Stimulated activated CD4-positive, alpha-beta T cell treated with anti-CD3 and anti-CD28 coated beads, Interleukin-2, amount 100 ng/mL, for 4 hours (primary cell): ENCODE results near the gene CRMP1.

Experiments used
- DNase-seq: peaks from one replicate; pipeline ENCODE4 v3.0.0-alpha.2; 2020; ENCODE audit warnings: low read depth

The CRMP1 gene

DNA sequence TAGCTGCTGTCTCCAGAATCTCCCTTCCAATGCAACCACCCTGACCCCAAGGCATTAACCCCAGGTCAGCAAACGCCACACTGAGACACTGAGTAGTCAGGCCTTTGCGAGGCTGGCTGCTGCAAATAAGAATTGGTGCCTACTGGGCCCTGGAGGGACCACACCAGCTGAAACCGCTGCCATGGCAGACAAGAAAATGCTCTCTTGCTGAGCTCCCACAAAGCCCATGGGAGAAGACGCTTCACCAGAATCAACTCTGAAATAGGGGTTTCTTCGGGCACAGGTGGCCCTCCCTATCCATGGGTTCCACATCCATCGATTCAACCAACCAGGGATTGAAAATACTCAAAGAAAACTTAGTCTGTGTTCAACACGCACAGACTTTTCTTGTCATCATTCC is 26.7 kb upstream of the CRMP1 start:
- no peak for DNase-seq

DNA sequence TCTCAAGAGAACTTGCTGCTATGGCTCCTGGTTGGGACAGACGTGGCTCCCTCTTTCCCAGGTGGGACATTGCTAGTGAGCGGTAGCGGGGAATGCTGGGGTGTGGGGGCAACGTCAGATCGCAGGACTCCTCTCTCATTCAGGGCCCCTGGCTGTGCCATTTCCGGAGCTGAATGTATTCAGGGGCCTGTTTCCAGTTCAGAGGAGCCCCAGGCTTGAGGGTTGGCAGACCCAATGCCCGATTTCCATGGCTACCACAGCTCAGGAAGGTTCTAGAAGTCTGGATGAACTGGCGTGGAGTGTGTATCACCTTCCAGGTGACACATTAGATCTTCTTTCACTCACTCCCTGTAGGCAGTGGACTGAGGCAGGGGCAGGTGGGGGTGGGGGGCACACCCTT is 26.2 kb upstream of the CRMP1 start:
- DNase-seq = no peak

DNA sequence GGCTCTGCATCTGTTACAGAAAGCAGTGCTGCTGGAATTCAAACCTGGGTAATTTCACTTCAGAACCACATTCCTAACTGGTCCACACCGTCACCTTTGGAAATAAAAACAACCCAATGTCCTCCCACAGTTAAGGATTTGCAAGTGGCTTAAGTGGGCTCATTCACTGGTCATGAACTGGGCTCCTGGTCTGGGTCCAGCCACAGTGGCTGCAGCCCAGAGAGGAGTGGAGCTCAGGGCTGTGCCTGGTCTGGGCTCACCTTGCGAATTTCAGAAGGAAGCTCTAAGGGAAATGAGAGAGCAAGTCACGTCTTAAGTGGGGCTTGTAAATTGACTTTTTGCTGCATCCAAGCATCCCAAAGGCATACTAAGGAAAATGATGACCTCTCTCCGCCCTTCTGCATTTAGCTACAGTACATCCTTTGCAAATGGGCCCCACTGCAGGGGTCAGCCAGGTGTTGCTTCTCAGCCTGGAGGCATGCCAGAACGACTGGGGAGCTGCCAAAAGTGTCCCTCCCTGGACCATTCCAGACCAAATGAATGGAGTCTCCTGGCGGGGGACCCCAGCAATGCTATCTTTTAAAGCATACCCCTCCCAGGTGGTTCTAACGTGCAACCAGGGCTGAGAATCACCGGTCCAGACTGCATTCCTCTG is 25.6 kb upstream of the CRMP1 start:
- no peak for DNase-seq

DNA sequence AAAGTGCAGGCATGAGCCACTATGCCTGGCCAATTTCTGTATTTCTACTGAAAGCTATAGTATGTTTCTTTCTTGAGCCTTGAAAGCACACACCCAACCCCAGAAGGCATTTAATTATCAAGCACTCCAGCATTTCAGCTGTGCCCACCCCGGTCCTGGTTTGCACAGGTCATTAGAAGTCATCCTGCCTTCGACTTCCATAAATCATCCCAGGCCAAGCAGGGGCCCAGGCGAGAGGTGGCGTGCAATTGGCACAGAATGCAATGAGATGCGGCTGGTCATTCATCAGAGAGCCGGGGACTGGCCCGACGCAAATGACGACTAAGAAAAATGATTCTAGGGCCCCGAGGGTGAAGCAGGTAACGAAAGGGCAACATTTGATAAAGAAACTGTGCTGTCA is 24.8 kb upstream of the CRMP1 start:
- no peak for DNase-seq

DNA sequence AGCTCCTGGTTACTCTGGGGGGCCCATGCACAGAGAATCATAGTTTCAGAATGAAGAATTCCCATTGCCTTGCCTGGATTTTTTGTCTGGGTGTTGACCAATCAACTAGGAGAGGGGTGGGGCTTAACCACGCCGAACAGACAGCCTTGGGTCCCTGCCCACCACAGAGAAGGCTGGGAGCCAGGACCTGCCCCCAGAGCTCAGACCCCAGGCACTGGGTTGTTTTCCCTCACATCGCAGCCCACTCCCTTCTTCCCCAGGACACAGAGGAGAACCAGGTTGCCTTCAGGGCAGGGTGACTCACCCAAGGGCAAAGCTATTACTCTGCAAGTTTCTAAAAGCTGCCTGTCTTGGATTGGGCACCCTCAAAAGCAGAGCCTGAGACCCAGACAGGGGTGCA is 23.3 kb upstream of the CRMP1 start:
- DNase-seq = no peak

DNA sequence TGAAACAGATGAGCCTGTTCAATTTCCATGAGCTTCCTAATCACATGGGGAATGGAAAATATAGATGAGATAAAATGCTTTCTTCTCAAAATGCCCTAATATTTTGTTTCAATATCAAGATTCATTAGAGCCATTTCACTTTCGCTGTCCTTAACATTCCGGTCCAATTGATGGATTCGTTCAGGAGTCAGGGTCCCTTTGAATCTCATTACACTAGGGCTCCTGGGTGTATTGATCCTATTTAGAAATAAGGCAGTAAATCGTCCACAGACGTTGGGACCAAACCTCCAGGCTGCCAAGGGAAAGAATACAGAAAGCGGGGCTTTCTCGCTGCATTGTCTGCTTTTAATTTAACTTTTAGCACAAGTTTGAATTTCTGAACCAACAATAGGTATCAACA is 20.6 kb upstream of the CRMP1 start:
- DNase-seq = no peak

DNA sequence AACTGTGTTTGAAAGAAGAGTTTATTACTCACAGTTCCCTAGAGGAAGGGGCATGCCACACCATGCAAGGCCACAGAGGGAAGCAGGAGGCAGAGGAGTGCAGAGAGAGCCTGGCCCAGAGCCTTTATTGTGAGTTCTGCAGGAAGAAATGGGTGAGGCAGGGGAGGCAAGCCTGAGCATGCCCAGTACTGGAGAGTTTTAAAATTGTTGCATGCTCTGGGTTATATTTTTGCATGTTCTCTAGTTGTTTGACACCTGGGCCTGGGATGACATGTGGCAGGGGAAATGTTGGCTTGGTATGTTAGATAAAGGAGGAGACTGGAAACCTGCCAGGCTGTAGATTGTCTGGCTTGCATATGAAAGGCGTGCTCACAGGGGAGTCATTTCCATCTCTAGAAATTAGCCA is 19.7 kb upstream of the CRMP1 start:
- no peak for DNase-seq

DNA sequence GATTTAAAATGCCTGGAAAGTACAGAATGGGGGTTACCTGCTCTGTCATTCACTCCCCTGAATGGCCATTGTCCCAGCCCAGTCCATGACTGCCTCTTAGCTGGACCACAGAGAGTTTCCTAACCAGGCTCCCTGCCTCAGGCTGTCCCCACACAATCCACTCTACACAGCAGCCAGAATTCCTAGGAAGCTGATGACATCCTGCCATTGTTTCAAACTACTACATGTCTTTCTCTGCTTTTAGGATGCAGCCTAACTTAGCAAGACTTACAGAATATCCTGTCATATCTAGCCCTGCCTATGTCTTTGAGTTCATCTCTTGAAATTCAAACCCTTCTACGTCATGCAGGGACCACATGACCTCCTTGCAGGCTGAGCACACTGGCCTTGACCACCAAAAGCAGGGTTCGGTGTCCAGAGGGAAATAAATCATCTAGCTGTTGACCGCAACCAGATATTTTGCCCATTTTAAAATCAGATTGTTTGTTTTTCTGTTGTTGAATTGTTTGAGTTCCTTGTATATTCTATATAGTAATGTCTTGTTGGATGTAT is 16.1 kb upstream of the CRMP1 start:
- DNase-seq = no peak

DNA sequence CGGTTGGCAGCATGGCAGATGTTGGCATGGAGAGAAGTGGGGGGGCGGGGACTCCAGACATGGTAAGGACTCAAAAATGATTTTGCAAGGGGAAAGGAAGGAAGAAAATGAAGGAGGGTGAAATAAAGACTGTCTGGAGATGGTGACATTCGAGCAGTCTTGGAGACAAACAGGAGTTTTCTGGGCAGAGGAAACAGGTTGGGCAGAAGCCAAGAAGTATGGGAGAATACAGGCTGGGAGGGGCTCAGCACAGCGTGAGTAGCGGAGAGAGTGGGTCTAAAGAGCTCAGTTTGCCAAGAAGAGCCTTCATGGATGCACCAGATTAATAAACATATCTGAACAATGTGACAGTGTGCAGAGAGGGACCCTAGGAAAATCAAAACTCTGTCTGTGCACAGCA is 13.3 kb upstream of the CRMP1 start:
- no peak for DNase-seq

DNA sequence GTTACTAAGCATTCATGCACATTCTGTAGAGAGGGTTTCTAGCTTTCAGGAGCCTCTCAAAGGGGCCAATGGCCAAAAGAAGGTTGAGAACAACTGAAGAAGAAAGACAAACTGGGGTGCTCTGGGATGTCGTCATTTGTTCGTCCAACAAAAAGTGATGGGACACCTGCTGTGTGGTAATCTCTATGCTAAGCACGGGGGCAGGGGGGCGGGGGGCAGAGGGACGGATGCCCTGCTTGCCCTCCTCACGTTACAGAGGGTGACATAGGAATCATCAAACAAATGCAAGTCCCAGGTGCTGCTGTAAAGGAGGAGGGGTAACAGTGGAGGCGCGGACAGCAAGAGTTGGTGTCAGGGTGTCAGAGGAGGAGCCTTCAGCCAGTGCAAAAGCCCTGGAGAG is 12.8 kb upstream of the CRMP1 start:
- no peak for DNase-seq

DNA sequence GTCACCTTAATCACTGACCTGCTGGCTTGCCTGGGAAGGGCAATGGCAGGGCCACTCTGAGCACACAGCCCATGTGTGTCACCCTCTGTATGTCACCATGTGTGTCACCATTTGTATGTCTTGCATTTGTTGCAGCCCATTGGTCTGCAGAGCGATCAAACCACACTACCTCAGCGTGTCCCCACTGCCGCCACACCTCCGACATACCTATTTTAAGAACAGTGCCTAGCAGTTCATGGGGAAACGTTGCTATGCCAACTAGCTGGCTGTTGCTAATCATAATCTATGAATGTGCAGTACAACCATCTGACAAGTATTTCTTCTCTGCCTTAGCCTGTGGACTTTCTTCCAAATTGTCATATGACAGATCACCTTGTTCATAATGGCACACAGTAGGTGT is 8.0 kb upstream of the CRMP1 start:
- no peak for DNase-seq

DNA sequence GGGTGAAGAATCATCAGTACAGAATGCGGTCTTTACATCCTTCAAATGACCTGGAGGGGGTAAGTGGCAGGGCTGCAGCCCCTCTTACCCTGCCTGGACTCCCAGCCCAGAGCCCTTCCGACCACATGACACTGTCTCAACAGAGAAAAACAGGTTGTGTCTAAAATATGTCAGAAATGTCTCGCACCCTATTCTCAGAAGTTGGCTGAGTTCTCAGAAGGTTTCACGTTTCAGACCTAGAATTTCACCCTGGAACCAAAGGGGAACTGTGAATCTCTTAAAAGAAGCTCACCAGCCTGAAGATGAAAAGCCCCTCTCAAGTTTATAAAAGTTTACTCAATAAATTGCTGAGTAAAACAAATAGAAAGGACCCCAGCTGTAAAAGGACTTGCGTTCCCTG is 7.0 kb upstream of the CRMP1 start:
- no peak for DNase-seq

DNA sequence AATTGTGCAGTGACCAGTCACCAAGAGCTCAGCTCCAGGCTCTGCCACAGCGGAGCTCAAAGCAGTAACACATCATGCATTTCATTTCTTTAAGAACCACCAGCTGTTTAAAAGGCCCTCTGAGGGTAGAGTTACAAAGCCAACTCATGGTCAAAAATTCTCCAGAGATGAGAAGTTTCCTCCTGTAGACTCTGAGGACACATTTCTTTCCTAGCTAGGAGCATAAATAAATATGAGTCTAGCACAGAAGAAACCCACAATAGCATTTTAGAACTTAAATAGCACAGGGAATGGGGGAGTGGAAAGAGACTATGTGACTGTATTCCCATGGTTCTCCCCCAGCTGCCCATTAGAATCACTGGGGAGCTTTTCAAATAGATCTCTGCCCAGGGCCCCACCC is 6.5 kb upstream of the CRMP1 start:
- DNase-seq = no peak

DNA sequence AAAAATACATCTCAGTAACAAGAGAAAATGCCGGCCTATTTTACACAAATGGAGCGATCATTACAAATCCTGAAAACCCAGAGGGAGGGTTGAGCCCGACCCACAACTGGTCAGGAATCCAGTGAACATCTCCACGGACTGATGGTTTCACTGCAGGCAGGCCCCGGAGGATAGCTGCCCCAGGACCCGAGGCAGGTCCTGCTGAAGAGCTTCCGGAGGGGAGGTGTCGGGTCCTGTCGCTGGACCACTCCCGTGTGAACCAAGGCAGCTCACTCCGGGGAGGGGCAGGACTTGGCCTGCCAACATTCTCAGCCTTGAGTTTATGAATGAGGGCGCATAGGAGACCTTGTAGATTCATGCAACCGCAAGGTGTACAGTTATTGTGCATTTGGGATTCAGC is 4.8 kb upstream of the CRMP1 start:
- no peak for DNase-seq

DNA sequence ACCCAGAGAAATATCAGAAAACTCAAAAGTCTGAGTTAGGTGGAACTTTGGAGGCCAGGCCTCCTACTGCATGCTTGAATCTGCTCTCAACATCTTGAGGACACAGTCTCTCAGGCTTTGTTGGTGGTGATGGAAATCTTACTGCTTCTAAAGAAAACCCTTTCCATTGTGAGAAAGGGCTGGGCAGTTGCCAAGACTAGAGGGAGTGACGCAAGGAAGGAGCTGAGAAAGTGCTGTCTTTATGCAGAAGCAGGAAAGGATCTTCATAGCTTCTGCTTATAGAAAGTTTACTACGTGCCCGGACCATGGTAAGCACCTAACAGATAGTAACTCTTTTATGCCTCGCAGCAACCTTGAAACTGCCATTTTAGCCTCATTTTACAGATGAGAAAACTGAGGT is 2.4 kb upstream of the CRMP1 start:
- DNase-seq = no peak

DNA sequence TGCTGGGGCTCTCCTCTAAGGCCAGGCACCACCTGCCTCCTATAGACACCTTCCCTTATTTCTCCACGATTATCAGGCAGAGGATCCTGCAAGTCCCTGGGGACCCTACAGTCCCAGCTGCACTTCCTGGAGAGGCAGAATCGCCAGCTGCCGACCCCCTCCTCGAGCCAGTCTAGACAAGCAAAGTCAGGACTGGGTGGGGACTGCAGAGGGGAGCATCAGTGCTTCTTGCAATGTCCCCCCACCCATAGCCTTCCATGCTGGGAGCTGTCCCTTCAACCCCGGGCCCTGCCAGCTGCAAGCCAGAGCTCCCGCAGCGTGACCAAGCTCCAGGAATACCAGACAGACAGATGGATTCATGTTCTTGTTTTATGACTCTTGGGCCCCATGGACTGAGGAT is 1.4 kb upstream of the CRMP1 start:
- DNase-seq = no peak

DNA sequence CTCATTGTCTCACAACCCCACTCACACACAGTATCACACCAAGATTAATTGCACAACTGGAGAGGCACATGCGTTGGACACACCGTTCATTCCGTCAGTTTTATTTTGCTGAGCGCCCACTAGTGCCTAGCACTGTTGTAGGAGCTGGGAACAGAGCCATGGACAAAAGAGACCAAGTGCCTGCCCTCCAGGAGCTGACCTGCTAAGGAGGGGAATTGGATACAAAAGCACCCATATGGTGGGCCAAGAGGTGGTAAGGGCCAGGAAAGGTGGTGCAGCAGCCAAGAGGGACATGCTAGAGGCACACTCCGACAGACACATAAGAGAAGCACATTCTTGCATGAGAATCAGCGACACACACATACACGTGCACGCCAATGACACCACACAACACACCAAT is 705 bp upstream of the CRMP1 start:
- no peak for DNase-seq

DNA sequence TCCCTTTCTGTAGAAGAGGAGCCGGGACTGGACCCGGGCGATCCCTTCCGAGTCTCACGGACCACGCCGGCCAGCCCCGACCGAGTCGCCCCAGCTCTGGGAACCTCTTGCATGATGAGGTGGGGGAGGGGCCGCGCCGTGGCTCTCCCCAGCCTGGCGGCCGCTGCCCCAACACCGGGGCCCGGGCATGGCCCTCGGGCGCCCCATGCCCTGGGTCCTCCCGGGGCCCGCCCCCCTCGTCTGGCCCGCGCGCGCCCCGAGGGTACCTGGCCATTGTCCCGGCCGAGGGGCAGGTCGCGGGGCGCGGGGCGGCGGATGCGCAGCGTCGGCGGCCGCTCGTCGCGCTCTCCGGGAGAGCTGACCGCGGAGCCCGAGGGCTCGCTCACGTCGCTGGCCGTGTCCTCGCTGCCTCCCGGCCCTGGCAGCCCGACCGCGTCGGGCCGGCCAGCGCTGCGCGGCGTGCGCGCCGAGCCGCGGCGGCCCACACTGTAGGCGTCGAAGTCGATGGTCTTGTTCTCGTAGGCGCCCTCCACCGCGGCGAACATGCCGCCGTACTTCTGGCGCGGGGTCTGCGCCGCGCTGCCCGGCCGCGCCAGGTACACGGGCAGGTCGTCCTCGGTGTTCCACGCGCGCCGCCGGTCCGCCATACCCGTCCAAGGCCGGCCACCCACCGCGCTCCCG is 423 bp downstream of the CRMP1 start:
- no peak for DNase-seq

DNA sequence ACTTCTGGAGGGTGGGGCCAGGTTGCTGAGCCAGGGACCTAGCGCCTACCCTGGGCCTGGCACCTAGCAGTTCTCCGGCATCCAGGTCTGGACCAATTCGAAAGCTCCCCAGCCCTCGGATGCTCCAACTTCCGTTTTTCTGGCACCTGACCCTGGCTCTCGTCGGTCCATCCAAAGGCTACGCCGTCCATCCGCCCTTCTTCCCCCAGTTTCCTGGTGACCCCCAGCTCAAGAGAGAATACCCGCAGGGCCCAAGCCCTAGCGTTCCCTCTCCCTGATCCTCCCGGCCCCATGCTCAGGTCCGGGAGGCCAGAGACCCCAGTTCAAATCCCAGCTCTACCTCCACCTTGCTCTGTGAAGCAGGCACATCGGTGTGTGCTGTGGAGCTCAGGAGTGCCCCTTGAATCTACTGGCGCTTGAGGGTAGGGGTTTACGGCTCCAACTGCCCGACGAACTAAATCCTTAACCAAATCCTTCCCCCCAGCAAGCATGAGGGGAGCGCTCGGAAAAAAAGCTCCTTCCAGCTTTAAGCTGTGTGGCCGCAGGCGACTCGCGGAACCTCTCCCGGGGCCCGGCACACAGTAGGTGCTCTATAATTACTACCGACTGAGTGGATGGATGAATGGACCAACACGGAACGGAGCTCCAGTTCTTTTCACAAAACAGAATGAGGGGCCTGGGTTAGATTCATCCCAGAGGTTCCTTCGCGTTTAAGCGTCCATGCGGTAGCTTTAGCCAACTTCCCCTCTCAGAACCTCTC is 1.1 kb downstream of the CRMP1 start:
- no peak for DNase-seq

DNA sequence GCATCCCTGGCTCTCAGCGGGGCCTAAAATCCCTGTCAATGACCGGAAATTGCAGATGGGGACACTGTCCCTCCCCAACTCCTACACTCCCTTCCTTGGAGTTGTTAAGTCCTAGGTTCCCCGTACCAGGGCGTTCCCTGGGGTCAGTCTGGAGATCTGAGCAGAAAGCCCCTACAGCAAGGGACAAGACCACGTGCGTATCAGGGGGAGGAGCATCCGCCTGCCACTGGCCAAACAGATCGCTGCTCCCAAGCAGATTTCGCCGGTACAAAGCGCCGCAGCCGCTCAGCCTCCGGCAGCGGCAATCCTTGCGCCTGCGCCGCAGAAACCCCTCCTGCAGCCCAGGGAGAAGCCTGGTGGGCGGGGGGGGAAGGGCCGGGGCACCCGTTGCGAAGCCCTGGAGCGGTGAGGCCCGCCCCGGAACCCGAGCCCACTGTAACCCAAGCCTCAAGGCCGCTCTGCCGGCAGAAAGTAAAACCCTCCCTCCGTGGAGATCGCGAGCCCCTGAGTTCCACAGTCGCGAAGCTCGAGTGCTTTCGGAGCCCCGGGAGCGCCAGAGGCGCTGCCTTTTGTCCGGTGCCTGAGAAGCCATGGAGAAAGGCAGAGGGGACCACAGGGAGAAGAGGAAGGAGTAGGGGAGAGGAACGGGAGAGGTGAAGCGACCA is 2.7 kb downstream of the CRMP1 start:
- no peak for DNase-seq

DNA sequence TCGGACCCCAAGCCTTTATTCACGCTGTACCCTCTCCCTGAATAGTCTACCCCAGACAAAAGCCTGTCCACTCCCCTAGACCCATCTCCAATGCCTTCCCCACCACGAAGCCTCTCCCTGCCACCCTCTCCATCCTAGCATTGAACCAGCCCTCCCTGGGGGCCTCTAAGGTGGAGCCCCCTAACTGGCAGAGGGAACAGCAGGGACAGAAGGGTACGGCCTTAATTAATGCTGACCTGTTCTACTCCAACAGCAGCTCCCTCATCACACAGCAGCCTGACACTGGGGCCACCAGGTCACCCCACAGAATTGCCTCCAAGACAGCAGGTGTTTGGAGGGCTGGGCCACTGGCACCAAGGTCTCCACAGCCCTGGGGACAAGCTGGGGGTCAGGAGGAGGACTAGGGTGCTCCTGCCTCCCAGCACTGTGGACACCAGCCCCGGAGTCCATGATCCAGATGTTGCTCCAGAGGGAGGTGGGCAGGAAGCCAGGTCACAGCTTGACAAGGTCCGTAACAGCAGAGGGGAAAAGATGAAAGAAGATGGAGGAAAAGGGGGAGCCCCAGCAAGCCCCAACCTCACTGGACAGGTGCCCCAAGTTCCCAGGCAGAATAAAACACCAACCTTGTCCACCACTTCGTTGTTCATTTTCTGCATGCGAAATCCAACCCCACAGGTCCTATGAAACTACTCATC is 3.7 kb downstream of the CRMP1 start:
- no peak for DNase-seq
